ENCODE measurements around the gene WHRN. TPM values are rescaled to one million over a fixed set of nuclear protein-coding genes. Genes with fewer than 3 reads are reported as not detected.

The WHRN gene
- total RNA-seq, 4 donors from 2014 or later = 8.1 to 12.6 (median 10.7) TPM

- H3K27me3 ChIP-seq = no peaks in the 10 kb centered on the region
- WGBS = 93% methylated on average over 4 of the region's 4 CpGs
- no peak overlapping the region for H3K27ac ChIP-seq (replicated peaks in 1 of 4)
- H3K4me1 ChIP-seq = no peaks in the 10 kb centered on the region
- intact Hi-C loops (cut with DNase I) = no loop called here
- no peaks in the 10 kb centered on the region for H3K9me3 ChIP-seq
- no peak overlapping the region for H3K4me3 ChIP-seq
- no peak for DNase-seq (ENCODE audit: extremely low spot score)
- H3K36me3 ChIP-seq = peaks cover 0 to 28% (median 10%) of the 10 kb centered on the region in 4 donors
- TF ChIP-seq CTCF (IDR thresholded peaks at IDR 0.05) (no peak), POLR2A (IDR thresholded peaks at IDR 0.05; ENCODE audit: low read depth) (no peak), EP300 (IDR thresholded peaks at IDR 0.05) (no peak), POLR2AphosphoS5 (IDR thresholded peaks at IDR 0.05) (no peak)
Observed at GRCh38 chr9:114427644-114428043, 77.6 kb downstream of the WHRN start.

GRCh38 chr9:114426046-114426948, 79.0 kb downstream of the WHRN start:
- Histone ChIP-seq H3K4me1 (no peaks in the 10 kb centered on the region), H3K27me3 (no peaks in the 10 kb centered on the region), H3K36me3 (peaks cover 0 to 35% (median 10%) of the 10 kb centered on the region in 4 donors), H3K27ac (replicated peaks in 1 of 4) (no peak overlapping the region), H3K4me3 (no peak overlapping the region), H3K9me3 (no peaks in the 10 kb centered on the region)
- TF ChIP-seq POLR2A (IDR thresholded peaks at IDR 0.05; ENCODE audit: low read depth) (no peak), EP300 (IDR thresholded peaks at IDR 0.05) (no peak)
- intact Hi-C loops (cut with DNase I) = no loop called here
- WGBS = 91% methylated on average over 15 of the region's 18 CpGs
- no peak for DNase-seq (ENCODE audit: extremely low spot score)

GRCh38 chr9:114425126-114425525, 80.1 kb downstream of the WHRN start:
- DNase-seq (ENCODE audit: extremely low spot score) = no peak
- H3K36me3 ChIP-seq = peaks cover 0 to 38% (median 10%) of the 10 kb centered on the region in 4 donors
- intact Hi-C loops (cut with DNase I) = no loop called here
- H3K4me3 ChIP-seq = no peak overlapping the region
- no peaks in the 10 kb centered on the region for H3K9me3 ChIP-seq
- H3K27ac ChIP-seq (replicated peaks in 1 of 4) = no peak overlapping the region
- H3K27me3 ChIP-seq = no peaks in the 10 kb centered on the region
- TF ChIP-seq POLR2AphosphoS5 (IDR thresholded peaks at IDR 0.05) = no peak
- no peak for TF ChIP-seq EP300 (IDR thresholded peaks at IDR 0.05)
- TF ChIP-seq CTCF (IDR thresholded peaks at IDR 0.05) = no peak
- TF ChIP-seq POLR2A (IDR thresholded peaks at IDR 0.05; ENCODE audit: low read depth) = no peak
- no peaks in the 10 kb centered on the region for H3K4me1 ChIP-seq
- 90% methylated on average over 4 of the region's 11 CpGs for WGBS

- WGBS = 94% methylated on average over 9 of the region's 12 CpGs
Observed at GRCh38 chr9:114424126-114424525, 81.1 kb downstream of the WHRN start.

More at GRCh38 chr9:114424126-114424525, 81.1 kb downstream of the WHRN start:
- Histone ChIP-seq H3K4me1 (no peaks in the 10 kb centered on the region), H3K27ac (replicated peaks in 1 of 4) (no peak overlapping the region), H3K27me3 (no peaks in the 10 kb centered on the region), H3K36me3 (peaks cover 0 to 38% (median 10%) of the 10 kb centered on the region in 4 donors), H3K9me3 (no peaks in the 10 kb centered on the region), H3K4me3 (no peak overlapping the region)
- TF ChIP-seq CTCF (IDR thresholded peaks at IDR 0.05) (no peak), POLR2AphosphoS5 (IDR thresholded peaks at IDR 0.05) (no peak), POLR2A (IDR thresholded peaks at IDR 0.05; ENCODE audit: low read depth) (no peak), EP300 (IDR thresholded peaks at IDR 0.05) (no peak)
- intact Hi-C loops (cut with DNase I) = no loop called here
- DNase-seq (ENCODE audit: extremely low spot score) = no peak
